ENCODE measurements around the gene ALDOA.
A peak's percentile ranks its signal among the peaks of the same experiment; 100 is the strongest.

Gene ALDOA

DNA sequence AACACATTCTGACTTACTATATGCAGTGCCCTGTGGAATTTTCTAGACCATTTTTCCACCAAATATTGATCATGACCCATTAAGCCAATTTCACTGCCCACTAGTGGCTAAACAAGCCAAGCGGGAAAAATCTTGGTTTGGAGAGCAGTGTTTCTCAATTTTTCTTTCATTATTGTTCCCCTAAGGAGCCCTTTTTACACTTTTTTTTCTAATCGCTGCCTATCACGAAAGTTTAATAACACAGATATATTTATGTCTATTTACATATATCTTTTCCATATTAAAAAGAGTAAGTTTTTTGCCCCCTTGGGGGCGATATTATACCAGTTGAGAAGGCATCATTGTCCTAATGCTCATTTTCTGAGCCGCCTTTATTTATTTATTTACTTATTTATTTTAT, 23.7 kb upstream of the ALDOA start:
- DNase-seq (ENCODE audit: low spot score) = peak; percentile 39

DNA sequence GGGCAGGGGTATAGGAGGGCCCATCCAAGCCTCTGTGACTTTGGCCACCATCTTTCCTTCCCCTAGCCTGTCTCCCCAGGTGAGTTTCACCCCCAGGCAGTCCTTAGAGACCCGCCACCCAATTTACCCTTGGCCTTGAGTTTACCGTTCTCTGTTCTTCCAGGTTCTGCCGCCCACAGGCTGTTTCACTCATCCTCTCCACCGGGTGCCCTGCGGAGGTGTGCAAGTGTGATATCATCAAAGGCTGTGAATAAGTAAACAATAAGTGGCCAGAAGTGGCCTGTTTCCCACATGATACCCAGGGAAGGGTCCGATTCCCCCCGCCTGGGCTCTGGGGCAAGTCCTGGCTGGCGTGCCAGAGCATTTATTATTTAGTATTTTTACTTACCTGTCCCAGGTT, 19.4 kb upstream of the ALDOA start:
- no peak for DNase-seq (ENCODE audit: low spot score)

DNA sequence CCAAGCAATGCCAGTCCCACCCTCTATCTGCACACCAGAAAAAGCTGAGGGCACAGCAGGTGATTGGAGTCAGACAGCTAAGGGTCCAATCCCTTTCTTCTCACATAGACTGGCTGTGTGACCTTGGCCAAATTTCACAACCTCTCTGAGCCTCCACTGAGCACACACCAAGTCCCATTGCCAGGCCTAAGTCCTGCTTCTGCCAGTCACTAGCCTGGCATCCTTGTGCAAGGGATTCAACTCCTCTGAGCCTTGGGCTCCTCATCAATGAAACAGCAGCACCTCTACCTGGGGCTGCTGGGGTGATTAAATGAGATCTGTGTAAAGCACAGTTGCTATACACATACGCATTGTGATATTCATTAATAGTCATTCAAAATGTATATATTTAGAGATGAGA, 19.0 kb upstream of the ALDOA start:
- no peak for DNase-seq (ENCODE audit: low spot score)

DNA sequence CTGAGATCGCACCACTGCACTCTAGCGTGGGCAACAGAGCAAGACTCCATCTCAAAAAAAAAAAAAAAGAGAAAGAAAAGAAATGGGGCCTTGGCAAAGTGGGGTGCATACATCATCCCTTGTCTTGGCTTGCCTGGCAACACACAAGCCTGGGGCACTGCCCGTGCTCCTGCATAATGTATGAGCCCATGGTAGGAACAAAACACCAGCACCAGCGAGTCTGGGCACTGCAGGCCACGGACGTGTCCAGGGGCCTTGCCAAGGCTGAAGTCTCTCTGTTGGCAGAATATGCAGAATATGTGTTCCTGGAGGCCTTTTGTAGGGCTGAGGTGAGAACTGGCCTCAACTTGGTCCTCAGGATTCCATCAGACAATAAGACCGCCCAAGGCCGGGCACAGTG, 15.7 kb upstream of the ALDOA start:
- no peak for DNase-seq (ENCODE audit: low spot score)

DNA sequence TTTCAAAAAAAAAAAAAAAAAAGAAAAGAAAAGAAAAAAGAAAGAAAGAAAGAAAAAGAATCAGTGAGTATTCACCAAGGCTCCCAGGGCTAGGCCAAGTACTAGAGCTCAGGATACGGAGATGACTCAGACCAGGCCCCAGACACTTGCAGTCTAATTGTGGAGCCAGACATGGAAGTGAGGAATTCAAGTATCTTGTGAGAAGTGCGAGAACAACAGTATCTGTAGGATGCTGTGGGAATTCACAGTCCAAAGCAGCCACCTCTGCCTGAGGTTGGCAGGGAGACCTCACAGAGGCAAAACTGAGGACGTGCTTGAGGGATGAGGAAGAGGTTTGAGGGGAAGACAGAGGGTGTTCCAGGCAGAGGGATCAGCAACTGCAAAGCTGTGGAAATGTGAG, 14.0 kb upstream of the ALDOA start:
- DNase-seq (ENCODE audit: low spot score) = peak; percentile 76

DNA sequence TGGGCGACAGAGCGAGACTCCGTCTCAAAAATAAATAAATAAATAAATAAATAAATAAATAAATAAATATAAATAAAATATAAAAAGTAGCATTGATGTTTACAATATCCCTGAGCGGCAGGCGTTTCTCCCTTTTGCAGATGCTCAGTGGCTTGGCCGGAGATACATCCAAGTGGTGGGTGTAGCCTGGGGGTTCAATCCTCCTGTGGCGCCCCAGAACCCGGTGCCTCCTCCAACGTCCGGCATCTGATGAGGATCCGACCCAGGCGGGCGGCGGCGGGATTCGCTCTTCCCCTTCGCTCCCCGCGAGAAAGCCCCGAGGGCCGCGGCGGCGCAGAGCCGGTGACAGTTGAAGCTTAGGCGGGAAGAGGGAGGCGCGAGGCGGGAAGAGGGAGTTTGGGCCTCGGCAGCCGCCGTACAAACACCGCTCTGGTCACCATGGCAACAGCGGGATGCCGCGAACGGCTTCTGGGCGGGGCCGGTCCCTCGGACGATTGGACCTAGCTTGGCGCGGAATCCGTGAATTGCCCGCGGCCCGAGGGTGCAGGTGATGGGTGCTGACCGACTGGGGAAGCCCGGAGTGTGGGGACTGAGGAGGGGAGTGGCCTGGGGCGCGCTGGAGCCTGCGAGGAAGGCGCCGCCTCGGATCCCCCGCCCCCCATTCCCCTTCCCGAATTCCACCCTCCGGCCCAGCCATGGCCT, 12.7 kb upstream of the ALDOA start:
- peak; percentile 98 for DNase-seq (ENCODE audit: low spot score)

DNA sequence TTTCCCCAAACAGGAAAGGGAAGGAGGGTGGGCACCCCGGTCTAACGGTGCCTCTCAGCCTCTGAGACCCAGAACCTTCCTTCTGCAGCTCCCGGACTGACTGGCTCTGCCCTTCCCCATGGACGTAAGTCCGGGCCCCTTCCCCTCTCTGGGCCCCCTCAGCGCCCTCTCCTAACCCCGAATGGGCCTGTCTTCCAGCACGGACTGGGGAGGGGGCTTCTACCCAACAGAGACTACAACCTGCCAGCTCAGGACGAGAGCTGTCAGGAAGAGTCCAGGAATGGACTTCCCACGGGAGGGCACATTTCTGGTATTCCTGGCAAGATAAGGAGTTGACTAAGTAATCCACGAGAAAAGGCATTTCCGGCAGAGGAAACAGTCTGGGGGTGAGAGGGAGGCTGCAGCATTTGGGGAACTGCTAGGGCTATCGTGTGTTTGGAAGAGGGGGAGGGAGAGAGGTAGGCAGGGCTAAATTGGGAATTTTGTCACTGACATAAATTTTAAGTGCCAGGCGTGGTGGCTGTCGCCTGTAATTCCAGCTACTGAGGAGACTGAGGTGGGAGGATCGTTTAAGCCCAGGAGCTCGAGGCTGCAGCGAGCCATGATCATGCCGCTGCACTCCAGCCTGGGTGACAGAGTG, 12.1 kb upstream of the ALDOA start:
- DNase-seq (ENCODE audit: low spot score) = peak; percentile 69

DNA sequence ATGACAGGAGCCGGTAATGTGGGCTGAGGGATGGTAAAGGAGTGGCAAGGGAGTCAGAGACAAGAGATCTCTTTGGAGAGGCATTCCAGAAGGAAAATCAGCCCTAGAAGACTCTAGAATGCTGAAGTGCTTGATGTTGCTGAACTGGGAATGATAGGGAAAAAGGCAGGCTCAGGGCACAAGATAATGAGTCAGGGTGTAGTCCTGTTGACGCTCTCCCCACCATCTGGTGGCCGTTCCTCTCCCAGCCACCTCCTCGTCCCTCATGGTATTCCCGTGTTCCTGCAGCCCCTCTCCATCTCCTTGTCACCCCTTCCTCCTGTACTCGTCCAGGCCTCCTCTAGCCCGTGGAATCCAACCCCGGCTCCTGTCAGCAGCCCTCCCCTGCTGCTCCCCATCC, 11.1 kb upstream of the ALDOA start:
- no peak for DNase-seq (ENCODE audit: low spot score)

DNA sequence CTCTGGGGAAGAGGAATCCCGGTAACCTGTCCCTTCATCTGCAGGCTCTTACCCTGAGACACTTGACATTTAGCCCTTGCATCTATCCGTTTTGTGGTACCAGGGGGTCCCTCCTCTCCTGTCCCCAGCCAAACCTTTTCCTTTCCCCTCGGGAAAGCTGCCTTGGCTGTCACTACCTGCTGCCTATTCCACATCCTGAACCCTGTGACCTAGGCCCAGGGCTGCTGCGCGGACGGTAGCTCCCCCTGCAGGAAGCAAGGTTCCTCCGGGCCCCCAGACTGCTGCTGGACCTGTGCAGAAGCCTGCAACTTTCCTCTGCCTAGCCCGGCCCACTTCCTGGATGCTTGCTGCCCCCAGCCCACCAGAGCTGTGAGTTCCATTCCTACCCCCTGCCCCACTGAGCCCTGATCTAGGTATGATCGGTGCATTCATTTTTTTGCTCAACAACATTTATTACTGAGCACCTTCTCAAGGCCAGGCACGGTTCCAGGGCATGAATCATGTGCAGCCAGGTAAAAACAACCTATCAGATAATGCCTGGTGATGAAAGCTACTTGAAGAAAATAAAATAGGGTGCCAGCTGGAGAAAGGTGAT, 10.5 kb upstream of the ALDOA start:
- no peak for DNase-seq (ENCODE audit: low spot score)

DNA sequence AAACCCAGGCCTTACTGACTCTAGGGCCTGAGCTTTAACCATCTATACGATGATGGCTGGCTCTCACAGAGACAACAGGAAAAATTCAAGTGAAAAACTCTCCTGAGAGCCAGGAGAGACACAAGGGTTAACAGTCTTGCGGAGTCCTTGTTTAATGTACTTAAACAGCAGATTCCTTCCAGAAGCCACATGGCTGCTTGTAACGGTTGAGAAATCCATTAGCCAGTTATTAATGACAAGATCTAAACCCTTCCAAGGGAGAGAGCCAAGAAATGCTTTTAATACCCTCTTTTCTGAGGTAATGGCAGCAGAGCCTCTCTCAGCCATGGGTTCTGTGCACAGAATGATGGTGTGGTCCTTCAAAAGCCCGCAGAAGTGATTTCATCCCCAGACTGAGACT, 5.2 kb upstream of the ALDOA start:
- DNase-seq (ENCODE audit: low spot score) = no peak

DNA sequence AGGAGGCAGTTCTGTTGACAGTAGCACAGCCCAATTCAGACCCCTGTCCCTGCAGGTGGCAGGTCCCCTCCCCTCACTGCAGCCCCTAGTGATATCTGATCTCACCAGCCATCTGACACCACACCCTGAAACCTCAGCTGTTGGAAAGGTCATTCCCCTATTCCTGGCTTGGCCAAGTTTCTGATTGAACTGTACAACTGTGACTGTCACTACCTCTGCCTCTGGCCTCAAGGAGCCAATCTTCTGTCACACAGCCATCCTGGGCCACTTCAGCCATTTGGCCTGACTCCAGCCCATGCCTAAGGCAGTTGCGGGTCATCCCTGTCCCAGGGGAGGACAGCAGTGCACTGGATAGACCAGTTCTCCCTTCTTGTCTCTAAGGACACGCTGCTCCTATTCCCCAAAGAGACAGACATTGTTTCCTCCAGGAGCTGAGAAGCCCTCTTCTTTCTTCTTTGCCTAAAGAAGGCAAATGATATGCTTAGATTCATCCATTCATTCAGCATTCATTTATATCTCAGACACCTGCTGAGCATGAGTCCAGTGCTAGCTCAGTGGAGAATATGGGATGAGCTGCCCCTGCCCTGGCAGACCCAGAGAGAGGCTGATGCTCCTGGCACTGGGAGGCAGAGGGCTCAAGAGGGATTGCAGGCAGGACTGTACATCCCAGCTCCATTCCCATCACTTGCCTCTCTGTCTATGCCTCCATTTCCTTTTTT, 4.6 kb upstream of the ALDOA start:
- DNase-seq (ENCODE audit: low spot score) = no peak

DNA sequence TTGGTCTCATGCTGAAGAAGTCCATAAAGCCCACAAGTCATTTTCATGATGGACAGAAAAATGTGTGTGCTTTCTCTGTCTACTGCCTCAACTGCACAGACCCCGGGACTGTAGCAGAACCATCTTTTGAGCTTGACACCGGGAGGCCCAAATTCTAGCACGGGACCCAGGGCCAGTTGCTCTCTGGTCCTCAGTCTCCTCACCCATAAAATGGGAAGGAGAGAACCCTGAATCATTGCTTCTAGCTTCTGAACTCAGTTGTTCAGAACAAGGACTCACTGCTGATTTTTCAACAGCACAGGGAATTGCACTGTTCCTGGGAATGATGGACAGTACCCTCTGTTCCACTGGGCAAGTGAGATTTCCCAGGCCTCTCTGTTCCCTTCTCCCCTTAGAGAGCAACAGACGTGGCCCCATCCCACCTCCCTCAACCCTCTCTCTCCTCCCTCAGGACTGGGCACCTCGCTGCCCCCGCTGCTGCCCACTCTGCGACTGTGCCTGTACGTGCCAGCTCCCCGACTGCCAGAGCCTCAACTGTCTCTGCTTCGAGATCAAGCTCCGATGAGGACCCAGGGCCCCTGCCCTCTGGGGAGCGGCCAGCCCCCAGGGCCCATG, 2.2 kb upstream of the ALDOA start:
- DNase-seq (ENCODE audit: low spot score) = no peak

DNA sequence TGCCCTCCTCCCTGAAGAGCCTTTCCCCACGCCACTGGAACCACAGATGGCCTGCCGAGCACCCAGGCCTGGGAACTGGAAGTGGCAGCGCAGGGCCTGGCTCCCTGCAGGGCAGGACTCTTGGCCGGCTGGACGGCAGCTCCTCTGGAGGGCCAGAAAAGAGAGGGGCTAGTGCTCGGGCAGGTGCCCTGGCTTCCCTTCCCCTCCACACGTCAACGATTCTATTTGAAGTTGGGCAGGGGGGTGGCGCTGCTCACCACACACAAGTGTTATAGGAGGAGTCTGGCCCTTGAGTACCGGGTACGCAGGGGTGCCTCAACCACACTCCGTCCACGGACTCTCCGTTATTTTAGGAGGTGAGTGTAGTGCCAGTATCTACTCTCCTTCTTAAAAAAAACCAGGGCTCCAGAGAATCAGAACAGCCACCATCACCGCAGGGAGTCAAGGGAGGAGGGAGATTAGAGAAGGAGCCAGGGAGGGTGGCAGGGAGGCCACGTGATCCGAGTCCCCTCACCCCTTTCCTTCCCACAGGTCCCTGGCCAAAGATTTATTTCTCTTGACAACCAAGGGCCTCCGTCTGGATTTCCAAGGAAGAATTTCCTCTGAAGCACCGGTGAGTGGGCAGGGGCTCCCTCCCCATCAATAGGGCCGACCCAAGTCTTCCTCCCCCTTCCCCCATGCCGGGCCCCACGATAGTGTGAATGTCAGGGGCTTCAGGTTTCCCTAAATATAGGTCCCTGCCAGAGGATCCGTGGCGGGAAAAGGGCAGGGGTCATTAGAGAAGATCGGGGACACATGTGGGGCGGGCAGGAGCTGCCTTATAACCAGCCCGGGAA, 1.4 kb upstream of the ALDOA start:
- DNase-seq (ENCODE audit: low spot score) = peak; percentile 48

DNA sequence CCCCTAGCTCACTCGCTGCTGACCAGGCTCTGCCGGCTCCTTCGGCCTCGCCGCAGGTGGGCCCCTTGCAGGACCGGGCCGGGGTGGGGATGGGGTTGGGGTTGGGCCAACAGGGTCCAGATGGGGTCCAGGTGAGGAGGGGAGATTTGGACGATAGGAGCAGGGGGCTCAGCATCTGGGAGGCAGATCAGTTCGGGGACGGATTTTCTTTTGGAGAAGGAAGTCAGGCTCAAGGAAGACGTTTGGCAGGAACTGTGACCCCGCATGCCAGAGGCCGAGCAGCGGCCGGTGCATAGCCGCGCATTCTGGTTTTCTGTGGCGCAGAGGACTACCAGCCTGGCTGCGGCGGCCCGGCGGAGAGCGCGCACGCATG, 845 bp upstream of the ALDOA start:
- no peak for DNase-seq (ENCODE audit: low spot score)

DNA sequence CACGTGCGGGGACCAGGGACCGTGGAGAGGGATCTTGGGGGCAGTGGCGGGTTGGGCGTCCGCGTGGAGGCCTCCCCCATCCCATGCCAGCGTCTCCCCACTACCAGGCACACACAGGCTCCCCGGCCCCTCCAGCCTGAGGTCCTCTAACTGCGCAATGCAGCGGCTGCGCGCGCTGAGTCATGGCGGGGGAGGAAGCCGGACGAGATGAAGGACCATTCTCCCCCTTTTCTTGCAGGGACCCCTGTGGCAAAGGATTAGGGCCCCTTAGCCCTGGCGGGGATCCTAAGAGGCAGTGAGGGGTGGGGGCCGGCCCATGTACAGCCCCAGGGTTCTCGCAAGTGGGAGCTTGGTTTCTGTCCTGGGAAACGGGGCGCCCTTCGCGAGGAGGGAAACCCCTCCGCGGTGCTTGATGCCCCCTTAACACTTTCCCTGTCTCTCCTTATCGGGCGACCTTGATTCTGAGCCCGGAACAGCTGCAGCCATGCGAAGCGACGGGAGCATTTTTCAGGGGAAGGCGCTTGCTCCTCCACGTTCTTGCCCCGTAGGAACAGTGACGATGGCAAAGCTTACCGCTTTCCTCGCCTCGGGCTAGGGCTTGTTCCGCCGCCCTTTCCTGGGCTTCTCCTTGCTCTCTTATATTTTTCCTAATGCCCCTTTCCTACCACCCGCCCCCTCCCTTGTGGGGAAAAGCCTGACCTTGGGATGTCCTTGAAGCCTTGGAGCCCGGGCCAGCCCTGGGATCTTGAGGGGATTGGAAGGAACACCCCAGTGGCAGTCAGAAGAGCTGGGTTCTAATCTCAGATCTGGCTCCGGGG, 592 bp downstream of the ALDOA start:
- peak; percentile 64 for DNase-seq (ENCODE audit: low spot score)

DNA sequence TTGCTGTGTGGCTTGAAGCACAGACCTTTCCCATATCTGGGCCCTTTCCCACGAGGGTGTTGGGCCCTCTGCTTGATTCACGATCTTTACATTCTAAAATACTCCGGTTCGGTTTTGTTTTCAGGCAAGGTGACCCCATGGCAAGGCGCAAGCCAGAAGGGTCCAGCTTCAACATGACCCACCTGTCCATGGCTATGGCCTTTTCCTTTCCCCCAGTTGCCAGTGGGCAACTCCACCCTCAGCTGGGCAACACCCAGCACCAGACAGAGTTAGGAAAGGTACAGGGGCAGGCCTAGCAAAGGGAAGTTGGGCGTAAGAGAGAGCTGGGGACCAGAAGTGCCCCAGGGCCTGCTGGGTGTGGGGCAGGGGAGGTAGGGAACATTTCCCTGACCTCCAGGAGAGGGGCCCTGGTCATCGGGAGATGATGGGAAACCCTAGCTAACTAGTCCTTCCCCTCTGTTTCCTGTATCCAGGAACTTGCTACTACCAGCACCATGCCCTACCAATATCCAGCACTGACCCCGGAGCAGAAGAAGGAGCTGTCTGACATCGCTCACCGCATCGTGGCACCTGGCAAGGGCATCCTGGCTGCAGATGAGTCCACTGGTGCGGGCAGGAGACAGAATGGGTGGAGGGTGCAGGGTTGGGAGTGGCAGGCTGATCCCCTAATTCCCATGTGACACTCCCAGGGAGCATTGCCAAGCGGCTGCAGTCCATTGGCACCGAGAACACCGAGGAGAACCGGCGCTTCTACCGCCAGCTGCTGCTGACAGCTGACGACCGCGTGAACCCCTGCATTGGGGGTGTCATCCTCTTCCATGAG, 1.4 kb downstream of the ALDOA start:
- DNase-seq (ENCODE audit: low spot score) = no peak

DNA sequence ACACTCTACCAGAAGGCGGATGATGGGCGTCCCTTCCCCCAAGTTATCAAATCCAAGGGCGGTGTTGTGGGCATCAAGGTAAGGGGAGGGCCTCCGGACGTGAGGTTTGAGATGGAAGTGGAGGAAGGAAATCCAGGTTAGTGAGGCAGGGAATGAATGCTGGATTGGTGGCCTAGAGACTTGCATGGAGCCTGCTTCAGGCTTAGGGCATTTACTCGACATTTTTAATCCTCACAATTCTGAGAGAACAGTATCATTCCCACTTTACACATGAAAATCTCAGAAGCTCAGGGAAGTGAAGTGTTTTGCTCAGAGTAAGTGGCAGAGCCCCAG, 2.0 kb downstream of the ALDOA start:
- DNase-seq (ENCODE audit: low spot score) = no peak

DNA sequence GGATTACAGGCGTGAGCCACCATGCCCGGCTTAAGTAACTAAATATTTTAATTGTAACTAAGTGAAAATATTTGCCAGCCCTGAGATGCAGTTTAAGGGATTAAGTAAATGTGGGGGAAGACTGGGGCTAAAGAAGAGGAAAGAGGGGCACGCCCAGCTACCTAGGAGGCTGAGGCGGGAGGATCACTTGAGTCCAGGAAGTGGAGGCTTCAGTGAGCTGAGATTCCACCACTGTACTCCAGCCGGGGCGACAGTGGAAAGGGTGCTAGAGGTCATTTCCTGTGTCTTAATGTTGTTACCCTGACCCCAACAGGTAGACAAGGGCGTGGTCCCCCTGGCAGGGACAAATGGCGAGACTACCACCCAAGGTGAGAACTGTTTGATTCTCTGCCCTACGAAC, 2.8 kb downstream of the ALDOA start:
- DNase-seq (ENCODE audit: low spot score) = no peak

DNA sequence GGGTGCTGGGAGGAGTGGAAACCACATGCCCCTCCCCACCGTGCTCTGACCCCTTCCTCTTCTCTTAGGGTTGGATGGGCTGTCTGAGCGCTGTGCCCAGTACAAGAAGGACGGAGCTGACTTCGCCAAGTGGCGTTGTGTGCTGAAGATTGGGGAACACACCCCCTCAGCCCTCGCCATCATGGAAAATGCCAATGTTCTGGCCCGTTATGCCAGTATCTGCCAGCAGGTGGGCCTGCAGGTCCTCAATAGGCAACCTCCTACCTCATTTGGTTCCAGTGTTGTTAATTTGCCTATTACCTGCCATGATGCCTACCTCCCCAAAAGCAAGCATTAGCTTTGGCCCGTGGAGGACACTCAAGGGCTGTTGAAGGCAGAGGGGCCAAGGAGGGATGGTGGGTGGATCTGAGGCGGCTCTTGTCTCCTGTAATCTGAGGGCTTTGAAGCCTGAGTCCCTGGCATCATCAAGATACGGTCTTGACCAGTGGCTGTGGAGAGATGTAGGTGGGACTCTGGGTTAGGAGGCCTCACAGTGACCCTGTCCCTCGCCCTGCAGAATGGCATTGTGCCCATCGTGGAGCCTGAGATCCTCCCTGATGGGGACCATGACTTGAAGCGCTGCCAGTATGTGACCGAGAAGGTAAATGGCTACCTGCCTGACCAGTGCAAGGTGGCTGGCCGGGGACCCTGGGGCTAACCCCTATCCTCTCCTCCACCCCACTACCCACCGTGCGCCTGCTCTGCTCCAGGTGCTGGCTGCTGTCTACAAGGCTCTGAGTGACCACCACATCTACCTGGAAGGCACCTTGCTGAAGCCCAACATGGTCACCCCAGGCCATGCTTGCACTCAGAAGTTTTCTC, 3.4 kb downstream of the ALDOA start:
- no peak for DNase-seq (ENCODE audit: low spot score)
